C4-2B (cell line): ENCODE measurements around the gene CITED1.
A peak's percentile ranks its signal among the peaks of the same experiment; 100 is the strongest.

Experiments
- H3K27ac ChIP-seq: fragments of 450-650 bp; 2 replicates; pipeline ENCODE4 v1.5.1; 2017
- ZFX ChIP-seq: fragments of 450-650 bp; IDR thresholded peaks from 2 replicates; pipeline ENCODE4 v1.6.1; 2017
- TF ChIP-seq, protein P1 (sequence below): fragments of 450-650 bp; conservative IDR thresholded peaks from 2 replicates; pipeline ENCODE4 v1.5.1; 2017; ENCODE audit warnings: mild to moderate bottlenecking

Gene CITED1, protein sequence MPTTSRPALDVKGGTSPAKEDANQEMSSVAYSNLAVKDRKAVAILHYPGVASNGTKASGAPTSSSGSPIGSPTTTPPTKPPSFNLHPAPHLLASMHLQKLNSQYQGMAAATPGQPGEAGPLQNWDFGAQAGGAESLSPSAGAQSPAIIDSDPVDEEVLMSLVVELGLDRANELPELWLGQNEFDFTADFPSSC

DNA sequence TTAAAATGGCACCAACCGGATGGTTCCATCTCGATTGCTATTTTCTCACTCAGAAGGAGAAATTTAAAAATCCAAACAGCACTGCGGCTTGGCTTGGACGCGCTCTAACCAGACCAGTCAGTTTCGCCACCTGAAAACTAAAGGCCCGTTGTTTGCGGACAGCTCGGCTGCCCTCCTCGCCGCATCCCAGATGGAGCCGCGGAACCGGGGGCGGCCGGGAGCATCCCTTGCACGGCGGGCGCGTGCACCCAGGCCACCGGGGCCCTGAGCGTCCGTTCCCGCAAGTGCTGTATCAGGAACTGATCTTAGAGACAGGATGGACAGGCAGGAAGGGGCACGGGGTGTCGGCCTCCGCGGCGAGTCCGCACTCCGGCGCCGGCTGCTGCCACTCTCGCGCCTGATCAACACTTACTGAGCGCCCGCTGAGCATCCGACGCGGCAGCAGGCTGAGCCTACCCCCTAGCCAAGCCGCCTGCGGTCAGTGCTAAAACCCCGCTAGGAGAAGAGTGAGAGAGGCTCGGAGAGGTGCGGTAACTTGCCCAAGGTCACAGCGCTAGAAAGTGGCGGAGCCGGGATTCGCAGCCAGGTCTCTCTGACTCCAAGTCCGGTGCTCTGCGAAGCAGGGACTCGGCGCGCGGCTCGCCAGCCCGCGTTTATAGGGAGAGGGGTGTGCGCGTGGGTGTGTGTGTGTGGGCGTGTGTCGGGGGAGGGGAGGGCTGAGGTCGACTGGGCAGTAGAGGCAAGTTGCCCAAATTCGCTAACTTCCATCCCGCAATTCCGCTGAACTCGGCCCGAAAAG, at the start of gene CITED1:
Gene CITED1 (minus strand): TSS at position 629 of the 799 bp plus-strand sequence. CDS start 3,045 bp downstream, outside the sequence.
- TF ChIP-seq, protein P1, sequence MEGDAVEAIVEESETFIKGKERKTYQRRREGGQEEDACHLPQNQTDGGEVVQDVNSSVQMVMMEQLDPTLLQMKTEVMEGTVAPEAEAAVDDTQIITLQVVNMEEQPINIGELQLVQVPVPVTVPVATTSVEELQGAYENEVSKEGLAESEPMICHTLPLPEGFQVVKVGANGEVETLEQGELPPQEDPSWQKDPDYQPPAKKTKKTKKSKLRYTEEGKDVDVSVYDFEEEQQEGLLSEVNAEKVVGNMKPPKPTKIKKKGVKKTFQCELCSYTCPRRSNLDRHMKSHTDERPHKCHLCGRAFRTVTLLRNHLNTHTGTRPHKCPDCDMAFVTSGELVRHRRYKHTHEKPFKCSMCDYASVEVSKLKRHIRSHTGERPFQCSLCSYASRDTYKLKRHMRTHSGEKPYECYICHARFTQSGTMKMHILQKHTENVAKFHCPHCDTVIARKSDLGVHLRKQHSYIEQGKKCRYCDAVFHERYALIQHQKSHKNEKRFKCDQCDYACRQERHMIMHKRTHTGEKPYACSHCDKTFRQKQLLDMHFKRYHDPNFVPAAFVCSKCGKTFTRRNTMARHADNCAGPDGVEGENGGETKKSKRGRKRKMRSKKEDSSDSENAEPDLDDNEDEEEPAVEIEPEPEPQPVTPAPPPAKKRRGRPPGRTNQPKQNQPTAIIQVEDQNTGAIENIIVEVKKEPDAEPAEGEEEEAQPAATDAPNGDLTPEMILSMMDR, result no peak
- TF ChIP-seq ZFX, result no peak
- peak within 1 kb of the TSS; percentile 19; the same call in 1 of the 2 replicates for H3K27ac ChIP-seq

DNA sequence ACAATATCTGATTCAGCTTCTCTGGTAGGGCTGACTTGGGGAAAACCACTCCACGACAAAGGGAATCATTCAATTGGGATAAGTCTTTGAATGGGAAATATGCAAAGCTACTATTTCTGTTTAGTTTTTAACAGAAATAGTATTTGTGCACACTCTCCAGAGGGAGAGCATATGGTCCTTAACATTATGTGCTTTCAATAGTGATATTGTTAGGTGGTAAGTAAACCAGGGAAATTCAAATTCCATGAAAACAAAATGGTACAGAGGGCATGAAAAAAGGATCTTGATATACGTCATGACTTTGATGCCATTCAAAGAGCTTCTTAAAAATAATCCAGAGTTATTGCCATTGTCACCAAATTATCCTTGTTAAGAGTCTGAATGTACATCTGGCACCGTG, 47.1 kb upstream of the CITED1 start:
- no peak overlapping the region for H3K27ac ChIP-seq
- TF ChIP-seq ZFX, result no peak
- TF ChIP-seq, protein P1, result no peak

DNA sequence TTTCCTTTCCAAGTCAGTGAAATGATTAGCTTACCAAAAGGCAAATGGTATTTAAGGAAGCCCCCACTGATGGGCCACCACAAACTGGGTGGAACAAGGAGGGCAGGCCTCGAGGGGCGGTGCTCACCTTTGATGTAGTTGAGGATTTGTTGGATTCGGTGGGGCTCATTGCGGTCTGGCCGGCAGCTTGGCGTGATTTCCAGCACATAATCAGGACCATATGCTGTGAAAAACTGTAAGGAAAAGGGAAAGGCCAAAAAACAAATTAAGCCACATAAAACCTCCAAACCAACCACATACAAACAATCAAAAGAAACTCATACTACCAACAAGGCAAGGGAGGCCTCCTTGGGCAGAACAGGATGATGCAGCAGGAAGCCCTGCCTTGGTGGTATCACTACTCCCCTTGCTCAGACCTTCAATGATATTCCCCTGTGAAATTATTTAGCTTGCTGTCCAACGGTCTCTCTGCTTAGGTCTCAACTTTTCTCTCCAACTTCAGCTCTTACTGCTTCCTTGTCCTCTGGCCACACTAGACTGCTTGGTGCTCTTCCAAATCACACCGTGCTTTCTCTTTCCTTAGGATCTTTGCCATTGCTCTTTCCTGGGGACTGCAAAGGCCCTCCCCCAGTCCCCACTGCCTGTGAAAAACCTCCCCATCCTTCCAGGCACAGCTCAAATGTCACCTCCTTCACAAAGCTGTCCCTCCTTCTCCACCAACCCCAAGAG, 46.1 kb upstream of the CITED1 start:
- no peak overlapping the region for H3K27ac ChIP-seq

DNA sequence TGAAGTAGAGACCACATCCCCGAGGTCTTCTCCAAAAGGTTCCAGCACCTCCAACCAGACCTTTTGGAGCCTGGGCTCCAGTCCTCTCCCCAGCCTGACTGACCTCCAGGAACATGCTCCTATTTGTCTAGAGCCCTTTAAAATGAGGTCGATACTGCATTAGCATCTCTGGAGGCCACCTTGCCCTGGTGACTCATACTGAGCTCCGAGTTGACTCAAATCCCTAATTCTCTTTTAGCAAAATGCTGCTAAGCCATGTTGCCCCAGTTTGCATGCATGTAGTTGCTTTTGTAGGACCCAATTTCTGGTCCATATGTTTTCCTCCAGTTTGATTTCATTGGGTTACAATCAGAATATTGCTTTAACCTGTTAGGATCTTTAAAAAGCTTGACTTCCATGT, 43.5 kb upstream of the CITED1 start:
- TF ChIP-seq, protein P1, result no peak
- no peak for TF ChIP-seq ZFX
- no peak overlapping the region for H3K27ac ChIP-seq

More for the DNA sequence above, 46.1 kb upstream of the CITED1 start:
- no peak for TF ChIP-seq ZFX
- TF ChIP-seq, protein P1, result no peak

DNA sequence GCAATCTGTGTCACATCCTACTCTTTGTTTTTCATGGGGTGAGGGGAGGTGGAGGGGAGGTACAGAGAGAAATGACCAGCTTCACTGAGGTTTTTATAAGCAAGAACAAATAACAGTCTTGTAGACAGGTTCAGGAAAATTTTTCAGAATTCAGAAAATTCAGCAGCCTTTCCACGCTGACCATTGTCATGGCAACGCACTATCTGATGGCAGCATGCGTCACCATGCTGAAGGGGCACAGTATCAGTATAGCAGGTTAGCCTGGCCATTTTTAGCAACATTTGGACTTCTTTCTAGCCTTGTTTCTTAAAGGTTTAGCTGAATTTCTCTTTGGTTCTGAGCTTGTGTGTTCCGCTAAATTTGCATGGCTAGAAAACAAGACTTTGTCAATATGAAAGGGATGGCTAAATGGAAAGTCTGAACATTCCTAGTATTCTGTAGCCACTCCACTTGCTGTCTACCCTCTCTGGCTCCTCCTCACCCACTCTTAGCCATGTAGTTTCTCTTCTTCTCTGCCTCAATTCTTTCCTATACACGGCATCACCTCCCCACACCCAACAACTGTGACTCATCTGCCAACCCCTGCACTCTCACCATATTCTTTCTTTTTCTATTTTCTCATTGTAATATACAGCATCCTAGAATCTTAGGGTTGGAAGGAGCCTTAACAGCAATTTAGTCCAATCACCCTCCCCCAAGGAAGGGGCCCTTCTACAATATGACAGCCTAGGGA, 42.7 kb upstream of the CITED1 start:
- TF ChIP-seq, protein P1, result no peak
- no peak overlapping the region for H3K27ac ChIP-seq

DNA sequence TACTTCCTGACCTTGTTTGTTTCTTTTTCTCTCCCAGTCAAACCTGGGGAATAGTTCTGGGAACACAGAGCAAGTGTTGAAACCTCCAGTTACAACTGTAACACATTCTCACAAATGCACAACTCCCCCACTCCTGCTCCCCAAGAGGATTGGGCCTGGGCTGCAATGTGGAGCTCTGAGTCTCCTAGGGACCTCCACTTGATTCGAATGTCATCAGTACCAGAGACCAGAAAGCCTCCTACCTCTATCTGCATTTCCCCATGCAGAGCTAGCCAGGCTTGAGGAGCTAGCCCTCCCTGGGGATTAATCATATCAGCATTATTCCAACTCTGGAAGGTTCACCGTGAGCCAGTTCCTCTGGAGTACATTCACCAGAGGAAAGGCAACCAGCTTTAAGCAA, 41.7 kb upstream of the CITED1 start:
- no peak overlapping the region for H3K27ac ChIP-seq
- no peak for TF ChIP-seq ZFX
- TF ChIP-seq, protein P1, result no peak
